HG02571 (cell line): Measurements from ENCODE around the gene SRSF10.
"Not testable (repeated sequence)": the region's sequence is repeated elsewhere in the genome, so short reads cannot be mapped to it uniquely, and the experiment has no call there.

Source experiments
- ATAC-seq: cut with Tn5 transposase; IDR thresholded peaks from one replicate; pipeline ENCODE4 v1.9.1; 2021; ENCODE audit warnings: mild to moderate bottlenecking, moderate library complexity; ENCODE audit not compliant: unreplicated experiment

Gene SRSF10

DNA sequence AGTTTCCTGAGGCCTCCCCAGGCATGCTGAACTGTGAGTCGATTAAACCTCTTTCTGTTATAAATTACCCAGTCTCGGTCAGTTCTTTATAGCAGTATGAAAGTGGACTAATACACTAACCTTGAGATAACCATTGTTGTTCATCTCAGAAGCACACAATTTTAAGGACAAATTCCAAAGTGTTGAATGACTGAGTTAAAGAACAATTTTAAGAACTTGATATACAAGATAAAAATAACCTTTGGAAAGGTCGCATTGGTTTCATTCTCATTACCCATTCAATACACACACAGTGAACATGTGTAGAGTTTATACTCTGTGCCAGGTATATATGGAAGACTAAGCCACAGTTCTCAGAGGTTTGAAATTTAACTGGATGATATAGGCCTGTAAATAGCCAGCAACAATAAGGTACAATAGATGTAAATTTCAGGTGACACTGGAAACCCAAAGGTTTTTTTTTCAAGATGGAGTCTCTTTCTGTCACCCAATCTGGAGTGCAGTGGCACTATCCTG is 19.1 kb upstream of the SRSF10 start:
- no peak for ATAC-seq

DNA sequence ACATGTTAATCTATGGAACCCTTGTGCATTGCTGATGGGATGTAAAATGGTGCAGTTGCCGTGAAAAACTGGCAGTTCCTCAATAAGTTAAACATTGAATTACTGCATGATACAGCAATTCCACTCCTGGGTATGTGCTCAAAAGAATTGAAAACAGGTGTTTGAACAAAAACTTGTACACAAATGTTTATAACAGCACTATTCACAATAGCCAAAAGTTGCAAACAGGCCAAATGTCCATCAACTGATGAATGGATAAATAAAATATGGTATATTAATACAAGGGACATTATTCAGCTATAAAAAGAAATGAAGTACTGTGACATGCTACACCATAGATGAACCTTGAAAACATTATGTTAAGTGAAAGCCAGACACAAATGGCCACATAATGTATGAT is 17.7 kb upstream of the SRSF10 start:
- ATAC-seq = no peak

DNA sequence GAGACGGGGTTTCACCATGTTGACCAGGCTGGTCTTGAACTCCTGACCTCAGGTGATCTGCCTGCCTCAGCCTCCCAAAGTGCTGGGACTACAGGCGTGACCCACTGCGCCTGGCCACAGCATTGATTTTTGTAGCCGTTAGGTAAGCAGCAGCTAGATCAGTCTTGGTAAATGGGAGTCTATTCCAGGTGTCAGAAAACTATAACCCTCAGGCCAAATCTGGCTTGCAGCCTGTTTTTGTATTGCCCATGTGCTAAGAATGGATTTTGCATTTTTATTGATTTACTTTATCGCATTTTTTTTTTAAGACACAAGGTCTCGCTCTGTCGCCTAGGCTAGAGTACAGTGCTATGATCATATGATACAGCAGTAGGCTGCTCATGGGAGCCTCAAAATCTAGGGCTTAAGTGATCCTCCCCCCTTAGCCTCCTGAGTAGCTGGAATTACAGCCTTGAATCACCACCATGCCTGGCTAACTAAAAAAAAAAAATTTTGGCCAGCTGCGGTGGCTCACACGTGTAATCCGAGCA is 16.6 kb upstream of the SRSF10 start:
- no peak for ATAC-seq

DNA sequence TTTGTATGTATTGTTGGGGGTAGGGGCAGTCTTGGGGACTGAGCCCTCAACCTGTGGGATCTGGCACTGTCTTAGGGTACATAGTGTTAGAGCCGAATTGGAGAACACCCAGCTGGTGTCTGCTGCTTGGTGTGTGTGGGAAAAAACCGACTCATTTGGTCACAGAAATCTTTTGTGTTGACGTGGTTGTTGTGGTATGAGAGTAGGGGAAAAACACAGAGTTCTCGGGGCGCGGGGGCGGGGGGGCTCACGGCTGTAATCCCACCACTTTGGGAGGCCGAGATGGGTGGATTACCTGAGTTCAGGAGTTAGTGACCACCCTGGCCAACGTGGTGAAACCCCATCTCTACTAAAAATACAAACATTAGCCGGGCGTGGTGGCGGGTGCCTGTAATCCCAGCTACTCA is 15.3 kb upstream of the SRSF10 start:
- no peak for ATAC-seq

DNA sequence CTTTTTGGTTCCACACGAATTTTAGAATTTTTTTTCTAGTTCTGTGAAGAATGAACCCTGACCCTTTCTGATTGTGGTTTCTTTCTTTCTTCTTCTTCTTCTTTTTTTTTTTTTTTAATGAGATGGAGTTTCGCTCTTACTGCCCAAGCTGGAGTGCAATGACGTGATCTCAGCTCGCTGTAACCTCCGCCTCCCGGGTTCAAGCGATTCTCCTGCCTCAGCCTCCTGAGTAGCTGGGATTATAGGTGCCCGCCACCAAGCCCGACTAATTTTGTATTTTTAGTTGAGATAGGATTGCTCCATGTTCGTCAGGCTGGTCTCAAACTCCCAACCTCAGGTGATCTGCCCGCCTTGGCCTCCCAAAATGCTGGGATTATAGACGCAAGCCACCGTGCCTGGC is 11.9 kb upstream of the SRSF10 start:
- not testable (repeated sequence) for ATAC-seq

DNA sequence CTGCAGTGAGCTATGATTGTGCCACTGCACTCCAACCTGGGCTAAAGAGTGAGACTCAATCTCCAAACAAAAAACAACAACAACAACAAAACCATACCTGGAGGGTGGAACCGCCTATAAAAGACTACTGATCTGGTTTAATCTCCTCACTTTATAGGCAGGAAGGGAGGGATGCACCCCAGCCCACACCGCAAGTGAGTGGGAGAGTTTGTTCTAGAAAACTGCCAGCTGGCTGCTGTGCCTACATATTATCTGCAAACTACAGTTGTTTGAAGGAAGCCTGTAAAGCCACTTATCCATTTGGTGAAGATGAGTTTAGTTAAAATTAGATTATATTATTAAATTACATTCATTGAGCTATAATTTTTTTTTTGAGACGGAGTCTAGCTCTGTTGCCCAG is 9.1 kb upstream of the SRSF10 start:
- no peak for ATAC-seq

DNA sequence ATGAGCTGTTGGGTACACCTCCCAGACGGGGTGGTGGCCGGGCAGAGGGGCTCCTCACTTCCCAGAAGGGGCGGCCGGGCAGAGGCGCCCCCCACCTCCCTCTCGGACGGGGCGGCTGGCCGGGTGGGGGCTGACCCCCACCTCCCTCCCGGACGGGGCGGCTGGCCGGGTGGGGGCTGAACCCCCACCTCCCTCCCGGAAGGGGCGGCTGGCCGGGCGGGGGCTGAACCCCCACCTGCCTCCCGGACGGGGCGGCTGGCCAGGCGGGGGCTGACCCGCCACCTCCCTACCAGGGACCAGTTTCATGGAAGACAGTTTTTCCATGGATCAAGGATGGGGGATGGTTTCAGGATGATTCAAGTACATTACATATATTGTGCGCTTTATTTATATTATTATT is 6.9 kb upstream of the SRSF10 start:
- not testable (repeated sequence) for ATAC-seq

DNA sequence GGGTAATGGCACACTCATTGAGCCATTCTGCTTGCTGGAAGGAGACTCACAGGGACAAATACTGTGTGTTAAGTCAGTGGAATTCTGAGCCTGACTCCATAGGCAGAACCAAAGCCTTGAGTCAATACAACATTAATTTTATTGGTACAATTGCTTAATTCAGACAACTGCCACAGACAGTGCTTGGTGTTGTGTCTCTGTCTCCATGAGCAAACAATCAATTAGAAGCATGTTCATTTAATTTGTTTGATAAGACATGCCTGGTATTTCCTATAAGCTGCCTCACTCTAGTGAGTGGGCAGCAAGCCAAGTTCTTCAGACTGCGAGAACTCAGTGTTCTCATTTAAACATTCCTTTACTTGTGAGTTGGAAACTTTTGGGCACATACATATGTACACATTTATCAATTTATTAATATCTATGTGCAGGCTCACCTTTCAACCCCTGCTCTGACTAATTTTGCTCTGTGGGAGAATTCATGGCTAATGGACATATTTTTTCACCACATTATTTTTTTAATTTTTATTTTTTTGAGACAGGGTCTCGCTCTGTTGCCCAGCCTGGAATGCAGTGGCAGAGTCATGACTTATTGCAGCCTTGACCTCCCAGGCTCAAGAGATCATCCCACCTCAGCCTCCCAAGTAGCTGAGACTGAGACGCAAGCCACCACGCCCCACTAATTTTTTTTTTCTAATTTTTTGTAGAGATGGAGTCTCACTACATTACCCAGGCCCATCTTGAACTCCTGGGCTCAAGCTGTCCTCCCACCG is 4.5 kb upstream of the SRSF10 start:
- ATAC-seq = no peak

DNA sequence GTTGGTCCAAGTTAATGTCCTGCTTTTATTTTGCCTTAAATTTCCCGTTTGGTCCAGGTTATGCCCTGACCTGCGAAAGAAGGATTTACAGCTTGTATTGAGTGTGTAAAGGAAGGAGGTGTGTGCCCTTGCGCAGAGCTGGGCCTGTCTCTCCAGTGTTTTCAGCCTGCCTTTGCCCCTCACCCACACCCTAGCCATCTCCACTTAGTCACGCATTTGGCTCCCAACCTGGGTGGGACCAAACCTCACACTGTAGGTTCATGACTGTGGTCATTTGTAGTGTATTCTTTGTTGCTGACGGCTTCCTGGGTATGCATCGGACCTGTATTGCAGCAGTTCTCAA is 572 bp upstream of the SRSF10 start:
- ATAC-seq = no peak

DNA sequence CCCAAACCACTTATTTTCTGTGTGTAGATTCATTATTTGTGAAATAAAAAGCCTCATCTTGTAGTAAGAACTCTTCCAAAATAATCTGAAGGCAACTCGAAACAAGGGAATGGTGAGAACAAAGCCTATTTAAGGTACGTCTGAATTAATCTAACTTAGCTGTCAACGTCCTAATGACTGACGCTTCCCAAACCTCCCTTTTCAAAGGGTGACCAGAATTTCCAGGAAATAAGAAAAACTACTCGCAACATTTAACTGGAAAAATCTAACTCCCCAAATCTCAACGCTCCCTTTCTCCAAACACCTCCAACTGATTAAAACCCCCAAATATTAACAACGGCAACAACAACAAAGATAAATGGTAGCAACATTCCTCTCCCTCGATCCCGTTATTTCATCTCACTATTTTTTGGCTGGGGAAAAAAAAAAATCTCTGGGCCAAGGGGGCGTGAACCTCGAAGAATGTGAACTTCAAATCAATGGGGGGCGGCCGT is 693 bp downstream of the SRSF10 start:
- ATAC-seq = no peak

DNA sequence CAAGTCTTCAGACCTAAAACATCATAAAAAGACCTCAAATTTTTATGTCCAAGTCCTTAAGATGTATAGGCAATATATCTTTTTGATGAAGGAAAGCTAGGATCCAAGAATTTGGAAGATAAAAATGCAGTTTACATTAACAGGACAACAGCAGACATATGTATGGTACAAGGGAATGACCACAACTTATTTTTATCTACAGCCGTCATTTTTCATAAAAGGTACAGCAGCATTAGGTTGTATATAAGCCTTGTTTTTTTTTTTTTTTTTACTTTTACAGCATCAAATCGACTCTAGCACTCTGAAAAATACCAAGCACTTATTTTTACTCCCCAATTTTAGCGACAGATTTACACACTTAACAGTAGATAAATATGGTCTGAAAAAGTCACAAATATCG is 1.3 kb downstream of the SRSF10 start:
- ATAC-seq = no peak

DNA sequence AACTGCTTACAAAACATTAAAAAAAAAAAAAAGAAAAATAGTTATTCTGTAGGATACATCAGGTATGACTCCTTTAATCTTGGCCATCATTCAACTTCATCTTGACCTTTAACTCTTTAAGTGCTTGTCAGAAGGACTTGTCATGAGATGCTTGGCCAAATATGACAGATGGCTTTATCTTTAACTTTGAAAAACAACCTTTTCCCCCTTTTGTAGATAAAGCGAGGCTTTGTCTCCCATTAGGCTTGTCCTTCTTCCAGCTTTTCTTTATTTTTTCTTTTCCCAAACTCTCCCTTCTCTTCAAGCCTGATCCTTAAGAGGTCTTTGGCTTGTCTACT is 2.3 kb downstream of the SRSF10 start:
- no peak for ATAC-seq

DNA sequence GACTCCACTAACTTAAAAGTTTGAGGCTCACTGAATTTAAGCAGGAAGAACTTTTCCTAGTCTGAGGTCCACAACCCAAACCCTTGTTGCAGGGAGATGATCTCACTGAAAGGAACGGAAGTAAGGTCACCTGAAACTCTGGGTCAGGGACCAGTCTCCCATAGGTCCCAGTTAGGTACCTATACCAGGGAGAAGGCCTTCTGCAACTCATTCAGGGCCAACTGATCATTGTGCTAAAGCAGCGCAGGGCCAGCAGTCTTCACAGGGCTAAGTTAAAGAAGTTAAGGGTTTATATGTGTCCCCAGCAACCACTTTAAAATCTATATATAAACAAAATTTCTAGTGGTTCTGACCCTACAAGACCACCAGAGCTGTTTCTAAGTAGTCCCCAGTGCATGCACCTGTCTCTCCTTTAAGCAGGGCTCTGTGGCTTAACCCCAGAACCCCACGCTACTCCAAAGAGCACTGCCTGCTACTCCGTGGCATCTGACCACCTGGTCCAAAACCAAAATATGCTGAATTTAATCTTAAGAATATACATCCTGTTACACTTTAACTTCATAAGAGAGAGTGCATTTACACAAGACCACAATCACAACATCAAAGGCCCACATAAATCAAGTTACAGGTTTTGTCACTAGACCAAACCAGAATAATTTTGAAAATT is 2.8 kb downstream of the SRSF10 start:
- no peak for ATAC-seq

DNA sequence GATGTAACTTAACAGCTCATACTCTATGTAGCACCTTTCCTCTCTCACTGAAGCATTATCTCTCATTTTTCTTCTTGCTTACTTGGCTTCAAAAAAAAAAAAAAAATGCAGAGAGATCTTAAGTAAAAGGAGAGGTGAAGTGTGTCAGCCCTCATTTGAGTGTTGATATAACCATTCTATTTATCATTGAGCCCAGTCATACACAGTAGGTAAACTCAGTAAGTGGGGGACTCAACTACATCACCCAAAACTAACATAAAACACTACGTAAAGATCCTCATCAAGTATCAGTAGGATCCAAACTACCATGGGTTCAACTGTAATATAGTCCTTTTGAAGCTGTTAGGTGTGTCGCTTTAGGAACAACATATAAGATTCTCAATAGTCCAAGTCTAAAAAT is 12.3 kb downstream of the SRSF10 start:
- ATAC-seq = no peak

DNA sequence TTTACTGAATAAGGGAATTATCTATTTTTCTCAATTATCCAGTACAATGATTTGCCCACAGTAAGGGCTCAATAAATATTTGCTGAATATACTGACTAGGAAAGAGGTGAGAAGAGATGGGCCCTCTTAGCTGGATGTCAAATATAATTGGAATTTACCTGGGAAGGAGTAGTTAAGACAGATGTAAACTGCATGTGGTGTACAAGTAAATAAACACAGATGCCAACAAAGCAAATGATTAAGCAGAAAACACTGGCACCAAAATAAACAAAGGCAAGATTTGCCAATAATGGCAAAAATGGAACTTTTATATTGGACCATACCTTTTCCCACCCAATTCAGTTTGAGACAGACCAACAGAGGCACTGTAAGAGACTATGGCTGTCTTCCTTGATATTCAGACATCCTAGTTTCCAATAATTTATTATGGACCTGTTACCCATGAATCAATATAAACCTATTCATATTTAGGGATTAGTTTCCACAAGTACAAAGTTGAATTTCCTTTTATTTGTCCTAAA is 13.1 kb downstream of the SRSF10 start:
- ATAC-seq = no peak

DNA sequence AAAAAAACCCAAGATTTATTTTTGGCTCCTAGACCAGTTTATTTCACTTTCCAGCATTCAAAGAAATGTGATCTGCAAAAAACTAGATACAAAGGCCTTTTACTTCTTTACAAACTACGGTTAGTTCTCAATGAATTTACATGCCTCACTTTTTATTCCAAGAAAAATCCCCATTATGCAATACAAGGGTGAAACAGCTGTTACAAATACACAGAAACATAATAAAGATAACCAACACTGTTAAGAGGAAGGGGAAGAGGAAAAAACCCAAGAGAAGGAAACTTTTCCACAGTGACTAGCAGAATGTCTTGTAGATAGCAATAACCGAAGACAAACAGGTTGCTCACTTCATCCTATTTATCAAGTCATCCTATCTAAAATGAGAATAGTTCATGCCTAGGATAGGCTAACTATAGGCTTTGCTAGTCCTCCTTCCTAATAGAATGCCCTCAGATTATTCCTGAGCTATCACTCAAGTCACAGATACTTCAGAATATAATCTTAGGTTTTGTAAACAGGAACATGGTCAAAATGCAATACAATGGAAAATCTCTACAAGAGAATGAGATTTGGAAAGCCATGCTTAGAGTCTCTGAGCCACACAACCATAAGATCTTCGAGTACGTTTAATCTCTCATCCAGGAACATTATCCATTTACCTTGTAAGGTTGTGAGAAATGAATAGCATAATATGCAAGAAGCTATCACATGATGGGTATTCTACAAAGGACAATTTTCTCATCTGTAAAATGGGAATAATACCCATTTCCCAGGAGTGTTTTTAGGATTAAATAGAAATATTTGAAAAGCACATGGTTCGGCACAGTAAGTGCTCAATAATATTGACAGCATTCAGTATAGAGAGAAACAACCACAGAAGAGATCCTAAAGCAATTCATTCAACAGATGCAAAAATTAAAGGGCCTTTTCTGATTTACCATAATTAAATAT is 15.1 kb downstream of the SRSF10 start:
- ATAC-seq = no peak

DNA sequence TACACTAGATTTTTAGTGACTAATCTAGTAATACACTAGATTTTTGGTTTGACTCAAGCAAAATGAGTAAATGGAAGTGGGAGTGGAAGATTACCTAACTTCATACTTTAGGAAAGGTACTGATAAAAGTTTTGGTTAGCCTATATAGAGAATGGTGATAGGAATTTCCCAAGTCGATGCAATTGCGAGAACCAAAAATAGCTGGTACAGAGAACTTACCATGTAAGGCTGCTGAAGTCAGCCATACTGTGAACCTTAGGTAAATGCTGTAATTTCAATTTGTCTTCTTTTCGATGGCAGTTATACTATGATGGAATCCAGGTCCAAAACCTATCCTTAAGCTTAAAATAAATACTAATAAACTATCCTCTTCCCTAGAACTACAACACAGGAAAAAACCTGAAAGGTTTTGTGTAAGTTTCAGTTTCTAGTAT is 15.9 kb downstream of the SRSF10 start:
- ATAC-seq = no peak

DNA sequence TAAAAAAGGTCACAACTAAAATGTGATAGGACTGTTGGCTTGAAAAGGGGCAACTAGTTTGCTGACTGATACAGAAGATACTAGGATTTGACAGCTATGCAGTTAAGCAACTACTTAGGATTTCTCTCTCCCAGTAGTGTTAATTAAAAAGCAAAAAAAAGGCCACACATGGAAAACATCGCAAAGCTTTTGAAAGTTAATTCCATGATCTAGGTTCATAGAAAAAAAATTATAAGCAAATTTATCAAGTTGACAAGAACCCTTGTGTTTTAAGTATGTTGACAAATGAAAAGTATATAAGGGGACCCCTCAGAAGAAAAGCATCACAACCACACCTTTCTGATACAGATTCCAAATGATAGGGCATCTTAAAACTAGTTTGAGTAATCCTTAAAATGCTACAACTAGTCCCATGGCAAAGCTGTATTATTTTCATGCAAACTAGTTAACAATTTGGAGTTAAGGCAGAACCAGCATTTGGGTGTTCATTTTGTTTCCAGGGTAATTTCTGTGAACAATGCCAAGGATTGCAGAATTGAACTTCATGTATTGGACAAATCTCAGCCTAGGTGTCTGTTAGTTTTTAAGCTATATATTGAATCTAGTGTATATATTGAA is 16.4 kb downstream of the SRSF10 start:
- no peak for ATAC-seq

DNA sequence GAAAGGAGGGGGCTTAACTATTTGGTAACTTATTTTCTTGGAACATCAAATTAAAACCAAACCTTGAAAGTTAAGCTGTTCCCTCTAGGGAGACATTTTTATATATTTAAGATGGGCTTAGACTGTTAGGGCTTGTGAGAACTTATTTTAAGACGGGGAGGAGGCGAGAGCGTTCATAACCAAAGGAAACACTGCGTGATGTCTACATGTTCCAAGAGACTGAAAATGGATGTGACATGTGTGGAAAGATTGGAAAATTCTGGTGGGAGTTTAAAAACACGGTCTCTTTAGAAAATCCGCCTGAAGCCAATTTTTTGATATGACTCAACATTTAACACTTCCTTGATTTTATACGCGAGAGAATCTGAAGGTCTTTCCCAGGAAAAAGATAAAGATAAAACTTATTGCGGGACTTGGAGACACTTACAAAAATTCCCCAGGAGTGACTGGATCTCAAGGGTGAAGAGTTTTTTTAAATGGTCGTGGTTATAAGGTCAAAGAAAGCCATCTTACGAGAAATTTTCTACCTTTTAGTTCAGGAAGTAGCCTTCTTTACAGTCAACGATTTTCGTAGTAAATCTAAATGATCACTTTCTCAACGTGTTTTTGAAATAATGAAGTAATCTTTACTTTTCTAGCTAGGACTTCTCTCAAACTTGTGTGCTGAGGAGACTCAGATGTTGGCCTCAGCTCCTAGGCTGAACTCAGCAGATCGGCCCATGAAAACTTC is 19.7 kb downstream of the SRSF10 start:
- no peak for ATAC-seq
